GM12865 (cell line): ENCODE data around the gene PABPN1.

Experiments
- DNase-seq: peaks from one replicate; pipeline ENCODE4 v3.0.0; 2010; ENCODE audit warnings: low read depth
- H3K4me3 ChIP-seq: 2 replicates; pipeline ENCODE4 v1.5.1; 2011; ENCODE audit warnings: mild to moderate bottlenecking, low read depth, low read length, control low read depth
- CTCF ChIP-seq: IDR thresholded peaks from 2 replicates; pipeline ENCODE4 v1.5.1; 2011; ENCODE audit warnings: low read length, control low read depth, low read depth, inconsistent platforms; ENCODE audit not compliant: insufficient read depth; ENCODE audit errors: missing control alignments

PABPN1 gene

DNA sequence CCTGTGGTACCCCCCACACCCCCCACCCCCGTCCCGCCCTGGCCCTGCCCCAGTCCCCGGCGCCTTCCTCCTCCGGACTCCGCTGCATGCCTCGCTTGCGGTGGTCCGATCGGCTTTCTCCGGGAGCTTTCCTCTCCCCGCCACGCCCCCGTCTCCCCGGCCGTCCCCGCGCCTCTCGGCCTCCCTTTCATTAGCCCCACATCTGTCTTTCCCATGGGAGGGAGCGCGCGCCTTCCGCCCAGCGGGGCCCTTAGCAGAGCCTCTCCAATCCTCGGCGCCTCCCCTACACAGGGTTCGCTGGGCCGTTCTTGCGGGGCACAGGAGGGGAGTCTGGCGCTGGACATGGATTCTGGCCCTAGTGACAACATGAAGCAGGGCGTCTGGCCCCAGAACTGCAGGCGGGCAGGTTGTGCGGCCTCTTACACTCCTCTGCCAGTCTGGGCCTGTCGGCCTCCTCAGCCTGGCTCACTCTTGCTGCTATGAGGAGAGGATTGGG lies 45.2 kb downstream of the PABPN1 start:
- TF ChIP-seq CTCF, result no peak
- no peak overlapping the region for H3K4me3 ChIP-seq
- no peak for DNase-seq

- no peak overlapping the region for H3K4me3 ChIP-seq
- no peak for DNase-seq
- no peak for TF ChIP-seq CTCF
Observed at GRCh38 chr14:23370221-23370620, 49.0 kb downstream of the PABPN1 start.

DNA sequence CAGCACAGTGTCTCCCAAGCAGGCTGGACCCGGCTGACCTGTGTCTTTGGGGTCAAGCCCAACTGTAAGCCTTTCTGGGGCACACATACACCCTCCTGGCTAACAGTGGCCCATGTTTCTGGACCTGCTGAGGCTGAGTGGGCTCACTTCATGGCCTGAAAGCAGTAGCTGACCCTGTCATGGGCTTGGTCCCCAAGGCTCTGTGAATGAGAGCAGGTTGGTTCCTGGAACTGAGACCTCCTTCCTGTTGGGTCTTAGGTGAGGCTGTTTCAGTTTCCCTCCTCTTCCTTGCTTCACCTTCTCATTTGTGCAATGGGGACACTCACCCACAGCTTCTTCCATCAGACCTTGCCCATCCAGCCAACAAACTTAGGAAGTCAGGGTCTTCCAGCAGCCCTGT lies 50.6 kb downstream of the PABPN1 start:
- no peak for DNase-seq
- no peak overlapping the region for H3K4me3 ChIP-seq
- no peak for TF ChIP-seq CTCF

GRCh38 chr14:23372509-23372908 lies 51.3 kb downstream of the PABPN1 start, which contains the start of gene IL25:
Gene IL25 (plus strand): TSS chr14:23372809.
- DNase-seq, result no peak
- no peak for TF ChIP-seq CTCF
- no peak within 1 kb of the TSS for H3K4me3 ChIP-seq

GRCh38 chr14:23373041-23373440 lies 51.8 kb downstream of the PABPN1 start:
- no peak for TF ChIP-seq CTCF
- no peak overlapping the region for H3K4me3 ChIP-seq
- DNase-seq, result no peak
